ENCODE results near the gene DIMT1.

DIMT1 gene

DNA sequence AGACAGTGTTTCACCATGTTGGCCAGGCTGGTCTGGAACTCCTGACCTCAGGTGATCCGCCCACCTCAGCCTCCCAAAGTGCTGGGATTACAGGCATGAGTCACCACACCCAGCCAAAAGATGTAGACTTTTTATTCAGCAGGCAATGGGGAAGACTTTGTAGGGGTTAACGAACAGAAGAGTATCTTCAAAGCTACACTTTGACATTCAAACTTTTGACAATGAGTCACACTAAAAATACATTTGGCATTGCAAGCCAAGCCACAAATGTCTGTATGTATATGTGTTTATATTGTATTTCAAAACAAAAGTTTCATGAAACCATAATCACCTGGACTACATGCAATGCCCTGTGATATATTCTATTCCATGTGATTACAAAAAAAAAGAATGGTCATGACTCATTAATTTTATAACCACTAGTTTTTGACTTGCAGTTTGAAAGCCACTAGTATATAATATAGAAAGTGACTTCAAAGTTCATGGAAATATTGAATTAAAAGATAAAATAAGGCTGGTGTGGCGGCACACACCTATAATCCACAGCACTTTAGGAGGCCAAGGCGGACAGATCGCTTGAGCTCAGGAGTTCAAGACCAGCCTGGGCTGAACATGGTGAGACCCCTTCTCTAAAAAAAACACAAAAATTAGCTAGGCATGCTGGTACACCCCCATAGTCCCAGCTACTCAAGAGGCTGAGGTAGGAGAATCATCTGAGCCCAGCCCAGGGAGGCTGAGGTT is 8.3 kb downstream of the DIMT1 start:
- Histone ChIP-seq H3K4me1 (ENCODE audit: control insufficient read depth, insufficient read depth, low read length) (no peaks in the 10 kb centered on the region), H3K27ac (ENCODE audit: extremely low read depth, low read depth, low read length) (no peak overlapping the region), H3K9me3 (ENCODE audit: control insufficient read depth, insufficient read depth, low read depth, low read length) (no peaks in the 10 kb centered on the region), H3K4me3 (ENCODE audit: low read depth, low read length) (no peak overlapping the region), H3K36me3 (ENCODE audit: control insufficient read depth in 2 of 2, insufficient read depth in 1 of 2, low read length in 2 of 2) (peaks cover 62 to 86% of the 10 kb centered on the region in 2 experiments)
- ChIA-PET POLR2A (interaction anchor here (0.6 to 2.9 kb wide), 3 partner anchors 9 to 228 kb away, joined by 3 to 16 read pairs (median 3); partner anchors contain the start of gene DIMT1), CTCF (interaction anchor here (0.6 to 0.7 kb wide), 2 partner anchors 9 to 851 kb away, joined by 3 read pairs; no protein-coding TSS in a partner anchor)
- TF ChIP-seq SALL2 (tag by site-specific recombination; IDR thresholded peaks at IDR 0.05; ENCODE audit: borderline replicate concordance) (no peak), GFI1B (tag by site-specific recombination; IDR thresholded peaks at IDR 0.05) (no peak), ZNF366 (tag by site-specific recombination; conservative IDR thresholded peaks at IDR 0.05) (0 out of 2 replicates have a peak, but pooled peaks have one; percentile 25), ZNF600 (tag by site-specific recombination; IDR thresholded peaks at IDR 0.05) (peak; percentile 54), ZNF658 (tag by site-specific recombination; IDR thresholded peaks at IDR 0.05) (no peak), ZNF37A (tag by site-specific recombination; IDR thresholded peaks at IDR 0.05) (no peak), ZNF292 (tag by site-specific recombination; IDR thresholded peaks at IDR 0.05; ENCODE audit: borderline replicate concordance, low read depth) (no peak), ZNF433 (tag by site-specific recombination; IDR thresholded peaks at IDR 0.05; ENCODE audit: low read depth) (no peak), ZNF10 (tag by site-specific recombination; IDR thresholded peaks at IDR 0.05) (peak; percentile 25; the same call in 1 of the 2 replicates), SP7 (tag by site-specific recombination; IDR thresholded peaks at IDR 0.05) (peak; percentile 82), ZFHX2 (tag by site-specific recombination; conservative IDR thresholded peaks at IDR 0.05) (peak; percentile 24; the same call in 1 of the 2 replicates), ZNF394 (tag by site-specific recombination; IDR thresholded peaks at IDR 0.05; ENCODE audit: borderline replicate concordance) (peak; percentile 61; the same call in 1 of the 2 replicates)
- TF ChIP-seq, protein P1, sequence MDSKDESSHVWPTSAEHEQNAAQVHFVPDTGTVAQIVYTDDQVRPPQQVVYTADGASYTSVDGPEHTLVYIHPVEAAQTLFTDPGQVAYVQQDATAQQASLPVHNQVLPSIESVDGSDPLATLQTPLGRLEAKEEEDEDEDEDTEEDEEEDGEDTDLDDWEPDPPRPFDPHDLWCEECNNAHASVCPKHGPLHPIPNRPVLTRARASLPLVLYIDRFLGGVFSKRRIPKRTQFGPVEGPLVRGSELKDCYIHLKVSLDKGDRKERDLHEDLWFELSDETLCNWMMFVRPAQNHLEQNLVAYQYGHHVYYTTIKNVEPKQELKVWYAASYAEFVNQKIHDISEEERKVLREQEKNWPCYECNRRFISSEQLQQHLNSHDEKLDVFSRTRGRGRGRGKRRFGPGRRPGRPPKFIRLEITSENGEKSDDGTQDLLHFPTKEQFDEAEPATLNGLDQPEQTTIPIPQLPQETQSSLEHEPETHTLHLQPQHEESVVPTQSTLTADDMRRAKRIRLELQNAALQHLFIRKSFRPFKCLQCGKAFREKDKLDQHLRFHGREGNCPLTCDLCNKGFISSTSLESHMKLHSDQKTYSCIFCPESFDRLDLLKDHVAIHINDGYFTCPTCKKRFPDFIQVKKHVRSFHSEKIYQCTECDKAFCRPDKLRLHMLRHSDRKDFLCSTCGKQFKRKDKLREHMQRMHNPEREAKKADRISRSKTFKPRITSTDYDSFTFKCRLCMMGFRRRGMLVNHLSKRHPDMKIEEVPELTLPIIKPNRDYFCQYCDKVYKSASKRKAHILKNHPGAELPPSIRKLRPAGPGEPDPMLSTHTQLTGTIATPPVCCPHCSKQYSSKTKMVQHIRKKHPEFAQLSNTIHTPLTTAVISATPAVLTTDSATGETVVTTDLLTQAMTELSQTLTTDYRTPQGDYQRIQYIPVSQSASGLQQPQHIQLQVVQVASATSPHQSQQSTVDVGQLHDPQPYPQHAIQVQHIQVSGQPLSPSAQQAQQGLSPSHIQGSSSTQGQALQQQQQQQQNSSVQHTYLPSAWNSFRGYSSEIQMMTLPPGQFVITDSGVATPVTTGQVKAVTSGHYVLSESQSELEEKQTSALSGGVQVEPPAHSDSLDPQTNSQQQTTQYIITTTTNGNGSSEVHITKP (tag by site-specific recombination; IDR thresholded peaks at IDR 0.05), result peak; percentile 39; the same call in 1 of the 2 replicates
- TF ChIP-seq, protein P2, sequence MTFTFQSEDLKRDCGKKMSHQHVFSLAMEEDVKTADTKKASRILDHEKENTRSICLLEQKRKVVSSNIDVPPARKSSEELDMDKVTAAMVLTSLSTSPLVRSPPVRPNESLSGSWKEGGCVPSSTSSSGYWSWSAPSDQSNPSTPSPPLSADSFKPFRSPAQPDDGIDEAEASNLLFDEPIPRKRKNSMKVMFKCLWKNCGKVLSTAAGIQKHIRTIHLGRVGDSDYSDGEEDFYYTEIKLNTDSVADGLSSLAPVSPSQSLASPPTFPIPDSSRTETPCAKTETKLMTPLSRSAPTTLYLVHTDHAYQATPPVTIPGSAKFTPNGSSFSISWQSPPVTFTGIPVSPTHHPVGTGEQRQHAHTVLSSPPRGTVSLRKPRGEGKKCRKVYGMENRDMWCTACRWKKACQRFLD (tag by site-specific recombination; IDR thresholded peaks at IDR 0.05), result no peak
- TF ChIP-seq, protein P3, sequence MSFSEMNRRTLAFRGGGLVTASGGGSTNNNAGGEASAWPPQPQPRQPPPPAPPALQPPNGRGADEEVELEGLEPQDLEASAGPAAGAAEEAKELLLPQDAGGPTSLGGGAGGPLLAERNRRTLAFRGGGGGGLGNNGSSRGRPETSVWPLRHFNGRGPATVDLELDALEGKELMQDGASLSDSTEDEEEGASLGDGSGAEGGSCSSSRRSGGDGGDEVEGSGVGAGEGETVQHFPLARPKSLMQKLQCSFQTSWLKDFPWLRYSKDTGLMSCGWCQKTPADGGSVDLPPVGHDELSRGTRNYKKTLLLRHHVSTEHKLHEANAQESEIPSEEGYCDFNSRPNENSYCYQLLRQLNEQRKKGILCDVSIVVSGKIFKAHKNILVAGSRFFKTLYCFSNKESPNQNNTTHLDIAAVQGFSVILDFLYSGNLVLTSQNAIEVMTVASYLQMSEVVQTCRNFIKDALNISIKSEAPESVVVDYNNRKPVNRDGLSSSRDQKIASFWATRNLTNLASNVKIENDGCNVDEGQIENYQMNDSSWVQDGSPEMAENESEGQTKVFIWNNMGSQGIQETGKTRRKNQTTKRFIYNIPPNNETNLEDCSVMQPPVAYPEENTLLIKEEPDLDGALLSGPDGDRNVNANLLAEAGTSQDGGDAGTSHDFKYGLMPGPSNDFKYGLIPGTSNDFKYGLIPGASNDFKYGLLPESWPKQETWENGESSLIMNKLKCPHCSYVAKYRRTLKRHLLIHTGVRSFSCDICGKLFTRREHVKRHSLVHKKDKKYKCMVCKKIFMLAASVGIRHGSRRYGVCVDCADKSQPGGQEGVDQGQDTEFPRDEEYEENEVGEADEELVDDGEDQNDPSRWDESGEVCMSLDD (tag by site-specific recombination; IDR thresholded peaks at IDR 0.05), result no peak

DNA sequence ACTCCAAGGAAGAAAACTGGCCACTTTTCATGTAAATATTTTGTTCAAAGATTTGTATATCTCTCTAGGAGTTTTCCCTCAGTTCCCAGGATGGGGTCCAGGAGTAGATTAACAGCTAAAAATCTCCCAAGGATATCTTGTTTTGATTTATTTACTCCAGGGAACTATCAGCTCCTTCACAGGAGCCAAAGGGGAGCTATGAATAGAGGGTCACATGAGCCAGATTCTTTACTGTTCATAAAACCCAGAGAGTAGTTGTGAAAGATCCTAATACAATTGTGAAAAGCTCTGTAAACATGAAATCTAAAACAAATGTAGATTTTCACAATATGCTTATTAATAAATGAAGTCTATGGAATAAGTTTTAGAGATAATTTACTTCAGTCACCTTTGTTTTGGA is 16.9 kb downstream of the DIMT1 start:
- Histone ChIP-seq H3K4me3 (ENCODE audit: low read depth, low read length) (no peak overlapping the region), H3K27ac (ENCODE audit: extremely low read depth, low read depth, low read length) (no peak overlapping the region), H3K4me1 (ENCODE audit: control insufficient read depth, insufficient read depth, low read length) (no peaks in the 10 kb centered on the region), H3K9me3 (ENCODE audit: control insufficient read depth, insufficient read depth, low read depth, low read length) (no peaks in the 10 kb centered on the region), H3K36me3 (ENCODE audit: control insufficient read depth in 2 of 2, insufficient read depth in 1 of 2, low read length in 2 of 2) (peaks cover 45 to 81% of the 10 kb centered on the region in 2 experiments)
- ChIA-PET CTCF (interaction anchor here (1.1 to 1.8 kb wide), 3 partner anchors 15 to 162 kb away, joined by 3 to 4 read pairs (median 3); no protein-coding TSS in a partner anchor), POLR2A (interaction anchor here (1.4 kb wide), 1 partner anchor 17 kb away, joined by 6 read pairs; the partner anchor contains the start of gene DIMT1)
- TF ChIP-seq, protein P4, sequence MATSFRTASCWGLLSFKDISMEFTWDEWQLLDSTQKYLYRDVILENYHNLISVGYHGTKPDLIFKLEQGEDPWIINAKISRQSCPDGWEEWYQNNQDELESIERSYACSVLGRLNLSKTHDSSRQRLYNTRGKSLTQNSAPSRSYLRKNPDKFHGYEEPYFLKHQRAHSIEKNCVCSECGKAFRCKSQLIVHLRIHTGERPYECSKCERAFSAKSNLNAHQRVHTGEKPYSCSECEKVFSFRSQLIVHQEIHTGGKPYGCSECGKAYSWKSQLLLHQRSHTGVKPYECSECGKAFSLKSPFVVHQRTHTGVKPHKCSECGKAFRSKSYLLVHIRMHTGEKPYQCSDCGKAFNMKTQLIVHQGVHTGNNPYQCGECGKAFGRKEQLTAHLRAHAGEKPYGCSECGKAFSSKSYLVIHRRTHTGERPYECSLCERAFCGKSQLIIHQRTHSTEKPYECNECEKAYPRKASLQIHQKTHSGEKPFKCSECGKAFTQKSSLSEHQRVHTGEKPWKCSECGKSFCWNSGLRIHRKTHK (tag by site-specific recombination; IDR thresholded peaks at IDR 0.05), result no peak
- TF ChIP-seq ZNF335 (tag by site-specific recombination; conservative IDR thresholded peaks at IDR 0.05), result no peak
- TF ChIP-seq KLF10 (tag by site-specific recombination; IDR thresholded peaks at IDR 0.05), result no peak
- TF ChIP-seq ZBTB20 (tag by site-specific recombination; IDR thresholded peaks at IDR 0.05), result no peak
- TF ChIP-seq HOXC10 (CRISPR knock-in tag; IDR thresholded peaks at IDR 0.05), result no peak
- no peak for TF ChIP-seq ZNF791 (tag by site-specific recombination; IDR thresholded peaks at IDR 0.05)
- TF ChIP-seq OSR2 (tag by site-specific recombination; IDR thresholded peaks at IDR 0.05), result no peak
- TF ChIP-seq, protein P5, sequence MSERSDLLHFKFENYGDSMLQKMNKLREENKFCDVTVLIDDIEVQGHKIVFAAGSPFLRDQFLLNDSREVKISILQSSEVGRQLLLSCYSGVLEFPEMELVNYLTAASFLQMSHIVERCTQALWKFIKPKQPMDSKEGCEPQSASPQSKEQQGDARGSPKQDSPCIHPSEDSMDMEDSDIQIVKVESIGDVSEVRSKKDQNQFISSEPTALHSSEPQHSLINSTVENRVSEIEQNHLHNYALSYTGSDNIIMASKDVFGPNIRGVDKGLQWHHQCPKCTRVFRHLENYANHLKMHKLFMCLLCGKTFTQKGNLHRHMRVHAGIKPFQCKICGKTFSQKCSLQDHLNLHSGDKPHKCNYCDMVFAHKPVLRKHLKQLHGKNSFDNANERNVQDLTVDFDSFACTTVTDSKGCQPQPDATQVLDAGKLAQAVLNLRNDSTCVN (tag by site-specific recombination; optimal IDR thresholded peaks at IDR 0.05), result no peak
